ENCODE results near the gene PEX5L. TPM values are rescaled to one million over a fixed set of nuclear protein-coding genes. Genes with fewer than 3 reads are reported as not detected.

Gene PEX5L
- total RNA-seq, 2 donors from 2014 or later = 0.86 to 1.9 TPM

- Histone ChIP-seq H3K4me1 (ENCODE audit: control insufficient read depth, insufficient read depth, low read length) (no peaks in the 10 kb centered on the region), H3K27ac (ENCODE audit: low read depth, low read length) (no peak overlapping the region), H3K9ac (ENCODE audit: extremely low read depth, low read length, poor library complexity, severe bottlenecking) (no peak overlapping the region), H3K36me3 (ENCODE audit: control insufficient read depth, insufficient read depth, low read length) (no peaks in the 10 kb centered on the region), H3K27me3 (ENCODE audit: control insufficient read depth, insufficient read depth, low read length, poor library complexity, severe bottlenecking) (no peaks in the 10 kb centered on the region), H3K9me3 (ENCODE audit: control insufficient read depth, low read length) (peaks cover 14% of the 10 kb centered on the region), H3K4me3 (ENCODE audit: low read length) (no peak overlapping the region)
- Mint-ChIP-seq H3K27ac (no peak overlapping the region), H3K4me1 (peaks cover 20% of the 10 kb centered on the region), H3K27me3 (ENCODE audit: insufficient read depth) (peaks cover 3% of the 10 kb centered on the region), H3K4me3 (no peak overlapping the region), H3K9me3 (peaks cover 1% of the 10 kb centered on the region), H3K36me3 (ENCODE audit: low read depth) (peaks cover 2% of the 10 kb centered on the region)
- WGBS, 2 experiments (ENCODE audit: insufficient coverage in 1 of 2, insufficient read length in 1 of 2) = 80 to 100% methylated on average over 1 to 2 of the region's 2 CpGs
- no peak for TF ChIP-seq CTCF (conservative IDR thresholded peaks at IDR 0.05)
- no peak for DNase-seq
Measured at GRCh38 chr3:180078592-180078991, 41.9 kb upstream of the PEX5L start.

GRCh38 chr3:180073561-180073960, 36.8 kb upstream of the PEX5L start:
- TF ChIP-seq CTCF (conservative IDR thresholded peaks at IDR 0.05) = no peak
- Mint-ChIP-seq H3K27me3 (ENCODE audit: insufficient read depth) (no peaks in the 10 kb centered on the region), H3K36me3 (ENCODE audit: low read depth) (no peaks in the 10 kb centered on the region), H3K4me1 (peaks cover 8% of the 10 kb centered on the region), H3K27ac (no peak overlapping the region), H3K4me3 (no peak overlapping the region), H3K9me3 (no peaks in the 10 kb centered on the region)
- H3K27ac ChIP-seq (ENCODE audit: low read depth, low read length) = no peak overlapping the region
- no peaks in the 10 kb centered on the region for H3K4me1 ChIP-seq (ENCODE audit: control insufficient read depth, insufficient read depth, low read length)
- no peak overlapping the region for H3K9ac ChIP-seq (ENCODE audit: extremely low read depth, low read length, poor library complexity, severe bottlenecking)
- H3K36me3 ChIP-seq (ENCODE audit: control insufficient read depth, insufficient read depth, low read length) = no peaks in the 10 kb centered on the region
- H3K27me3 ChIP-seq (ENCODE audit: control insufficient read depth, insufficient read depth, low read length, poor library complexity, severe bottlenecking) = no peaks in the 10 kb centered on the region
- no peaks in the 10 kb centered on the region for H3K9me3 ChIP-seq (ENCODE audit: control insufficient read depth, low read length)
- no peak overlapping the region for H3K4me3 ChIP-seq (ENCODE audit: low read length)
- no peak for DNase-seq

- 83 to 93% methylated on average over 1 of the region's 1 CpG for WGBS, 2 experiments (ENCODE audit: insufficient coverage in 1 of 2, insufficient read length in 1 of 2)
- H3K27ac Mint-ChIP-seq = no peak overlapping the region
Measured at GRCh38 chr3:180072786-180073185, 36.0 kb upstream of the PEX5L start.

More at GRCh38 chr3:180072786-180073185, 36.0 kb upstream of the PEX5L start:
- H3K9ac ChIP-seq (ENCODE audit: extremely low read depth, low read length, poor library complexity, severe bottlenecking) = no peak overlapping the region
- no peak for TF ChIP-seq CTCF (conservative IDR thresholded peaks at IDR 0.05)
- H3K9me3 ChIP-seq (ENCODE audit: control insufficient read depth, low read length) = no peaks in the 10 kb centered on the region
- no peaks in the 10 kb centered on the region for H3K4me1 ChIP-seq (ENCODE audit: control insufficient read depth, insufficient read depth, low read length)
- H3K27me3 Mint-ChIP-seq (ENCODE audit: insufficient read depth) = no peaks in the 10 kb centered on the region
- H3K27ac ChIP-seq (ENCODE audit: low read depth, low read length) = no peak overlapping the region
- H3K4me3 Mint-ChIP-seq = no peak overlapping the region
- H3K4me3 ChIP-seq (ENCODE audit: low read length) = no peak overlapping the region
- H3K36me3 ChIP-seq (ENCODE audit: control insufficient read depth, insufficient read depth, low read length) = no peaks in the 10 kb centered on the region
- DNase-seq = no peak
- H3K36me3 Mint-ChIP-seq (ENCODE audit: low read depth) = no peaks in the 10 kb centered on the region
- no peaks in the 10 kb centered on the region for H3K27me3 ChIP-seq (ENCODE audit: control insufficient read depth, insufficient read depth, low read length, poor library complexity, severe bottlenecking)
- H3K9me3 Mint-ChIP-seq = no peaks in the 10 kb centered on the region
- H3K4me1 Mint-ChIP-seq = peaks cover 11% of the 10 kb centered on the region

Data from endodermal cell (in vitro differentiated cells).